ENCODE measurements around the gene SCGB1D1. TPM values are rescaled to one million over a fixed set of nuclear protein-coding genes. Genes with fewer than 3 reads are reported as not detected.
"Not testable (repeated sequence)": the region's sequence is repeated elsewhere in the genome, so short reads cannot be mapped to it uniquely, and the experiment has no call there.

SCGB1D1 gene
- total RNA-seq, 5 donors from 2014 or later (not counting 1 experiment from before 2014, with no cell fraction given) = not detected

DNA sequence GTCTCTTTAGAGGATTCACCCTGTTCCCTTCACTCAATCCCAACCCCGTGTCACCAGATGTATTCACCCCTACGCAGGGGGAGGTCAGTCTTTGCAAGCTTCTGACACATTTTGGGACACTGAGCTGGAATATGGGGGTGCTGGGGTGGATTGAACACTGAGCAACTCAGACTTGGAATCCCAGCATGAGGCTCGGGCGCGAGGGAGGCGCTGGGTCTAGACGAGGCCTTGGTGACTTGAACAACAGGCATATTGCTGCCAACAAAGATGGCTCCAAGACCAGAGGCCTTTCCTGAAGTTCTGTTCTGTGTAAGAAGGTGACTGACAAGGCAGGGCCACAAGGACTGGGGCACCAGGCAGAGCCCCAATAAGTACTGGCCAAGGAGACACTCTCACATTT lies 15.4 kb downstream of the SCGB1D1 start:
- Mint-ChIP-seq H3K27ac (no peak overlapping the region), H3K4me1 (no peaks in the 10 kb centered on the region), H3K9me3 (no peaks in the 10 kb centered on the region), H3K4me3 (no peak overlapping the region), H3K36me3 (no peaks in the 10 kb centered on the region), H3K27me3 (peaks cover 20 to 35% of the 10 kb centered on the region in 2 donors)
- ATAC-seq (replicated peaks in 1 of 4) (no peak), DNase-seq (no peak)
- CTCF ChIA-PET = no interaction called here
- WGBS (ENCODE audit: insufficient coverage) = 100% methylated on average over 5 of the region's 7 CpGs
- H3K36me3 ChIP-seq (ENCODE audit: control insufficient read depth in 2 of 2, extremely low read depth in 1 of 2, insufficient read depth in 1 of 2, low read length in 1 of 2) = no peaks in the 10 kb centered on the region
- no peaks in the 10 kb centered on the region for H3K4me1 ChIP-seq (ENCODE audit: control insufficient read depth in 1 of 2, extremely low read depth in 1 of 2, insufficient read depth in 2 of 2, low read length in 2 of 2)
- H3K4me3 ChIP-seq (ENCODE audit: control insufficient read depth in 1 of 2, extremely low read depth in 1 of 2, low read length in 1 of 2) = no peak overlapping the region
- H3K27me3 ChIP-seq (replicated peaks in 1 of 2; ENCODE audit: control insufficient read depth in 2 of 2, extremely low read depth in 1 of 2, insufficient read depth in 2 of 2, low read length in 1 of 2) = peaks cover 0 to 37% of the 10 kb centered on the region in 2 experiments
- no peaks in the 10 kb centered on the region for H3K9me3 ChIP-seq
- POLR2A ChIA-PET = no interaction called here
- no peak overlapping the region for H3K27ac ChIP-seq (ENCODE audit: low read length)

GRCh38 chr11:62206276-62207066 lies 16.5 kb downstream of the SCGB1D1 start:
- H3K4me3 ChIP-seq (ENCODE audit: control insufficient read depth in 1 of 2, extremely low read depth in 1 of 2, low read length in 1 of 2); H3K9me3 Mint-ChIP-seq; POLR2A ChIA-PET; H3K4me3 Mint-ChIP-seq; H3K4me1 Mint-ChIP-seq; H3K9me3 ChIP-seq; H3K36me3 Mint-ChIP-seq; H3K27ac ChIP-seq (ENCODE audit: low read length); DNase-seq; H3K36me3 ChIP-seq (ENCODE audit: control insufficient read depth in 2 of 2, extremely low read depth in 1 of 2, insufficient read depth in 1 of 2, low read length in 1 of 2); H3K4me1 ChIP-seq (ENCODE audit: control insufficient read depth in 1 of 2, extremely low read depth in 1 of 2, insufficient read depth in 2 of 2, low read length in 2 of 2); H3K27ac Mint-ChIP-seq; ATAC-seq (replicated peaks in 1 of 4): not testable (repeated sequence)
- CTCF ChIA-PET = interaction anchor here in 1 of 2 donors (0.5 to 0.6 kb wide), 2 partner anchors 82 to 409 kb away, joined by 3 read pairs; no protein-coding TSS in a partner anchor
- peaks cover 14 to 30% of the 10 kb centered on the region in 2 donors for H3K27me3 Mint-ChIP-seq
- peaks cover 0 to 34% of the 10 kb centered on the region in 2 experiments for H3K27me3 ChIP-seq (replicated peaks in 1 of 2; ENCODE audit: control insufficient read depth in 2 of 2, extremely low read depth in 1 of 2, insufficient read depth in 2 of 2, low read length in 1 of 2)
- 88% methylated on average over 4 of the region's 12 CpGs for whole genome bisulfite sequencing (ENCODE audit: insufficient coverage)

DNA sequence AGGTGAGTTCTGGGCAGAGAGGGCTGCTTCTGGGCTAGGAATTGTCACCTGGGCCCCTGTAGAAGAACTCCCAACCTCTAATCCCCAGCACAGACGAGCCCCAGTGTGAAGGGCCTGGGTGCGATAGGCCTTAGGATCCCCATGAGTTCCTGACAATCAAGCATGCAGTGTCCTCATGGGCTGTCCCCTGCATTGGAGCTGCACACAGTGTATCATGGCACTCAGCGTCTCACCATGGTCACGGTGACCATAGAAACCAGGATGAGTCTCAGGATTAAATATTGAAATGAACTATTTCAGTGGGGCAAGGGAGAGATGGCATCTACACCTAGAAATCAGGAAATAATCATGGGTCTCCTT lies 18.7 kb downstream of the SCGB1D1 start:
- 57% methylated on average over 2 of the region's 4 CpGs for WGBS (ENCODE audit: insufficient coverage)
- H3K27me3 Mint-ChIP-seq = peaks cover 14 to 20% of the 10 kb centered on the region in 2 donors
- no peaks in the 10 kb centered on the region for H3K9me3 Mint-ChIP-seq
- ChIA-PET CTCF (interaction anchor here in 1 of 2 donors (0.6 kb wide), 1 partner anchor 47 kb away, joined by 3 read pairs; no protein-coding TSS in a partner anchor), POLR2A (interaction anchor here in 1 of 2 donors (0.6 kb wide), 1 partner anchor 21 kb away, joined by 3 read pairs; no protein-coding TSS in a partner anchor)
- Histone ChIP-seq H3K36me3 (ENCODE audit: control insufficient read depth in 2 of 2, extremely low read depth in 1 of 2, insufficient read depth in 1 of 2, low read length in 1 of 2) (no peaks in the 10 kb centered on the region), H3K27ac (ENCODE audit: low read length) (no peak overlapping the region), H3K4me1 (ENCODE audit: control insufficient read depth in 1 of 2, extremely low read depth in 1 of 2, insufficient read depth in 2 of 2, low read length in 2 of 2) (no peaks in the 10 kb centered on the region), H3K27me3 (replicated peaks in 1 of 2; ENCODE audit: control insufficient read depth in 2 of 2, extremely low read depth in 1 of 2, insufficient read depth in 2 of 2, low read length in 1 of 2) (peaks cover 0 to 28% of the 10 kb centered on the region in 2 experiments), H3K9me3 (no peaks in the 10 kb centered on the region), H3K4me3 (ENCODE audit: control insufficient read depth in 1 of 2, extremely low read depth in 1 of 2, low read length in 1 of 2) (no peak overlapping the region)
- no peak overlapping the region for H3K27ac Mint-ChIP-seq
- no peak overlapping the region for H3K4me3 Mint-ChIP-seq
- H3K4me1 Mint-ChIP-seq = no peaks in the 10 kb centered on the region
- DNase-seq (no peak), ATAC-seq (replicated peaks in 1 of 4) (no peak)
- H3K36me3 Mint-ChIP-seq = no peaks in the 10 kb centered on the region

DNA sequence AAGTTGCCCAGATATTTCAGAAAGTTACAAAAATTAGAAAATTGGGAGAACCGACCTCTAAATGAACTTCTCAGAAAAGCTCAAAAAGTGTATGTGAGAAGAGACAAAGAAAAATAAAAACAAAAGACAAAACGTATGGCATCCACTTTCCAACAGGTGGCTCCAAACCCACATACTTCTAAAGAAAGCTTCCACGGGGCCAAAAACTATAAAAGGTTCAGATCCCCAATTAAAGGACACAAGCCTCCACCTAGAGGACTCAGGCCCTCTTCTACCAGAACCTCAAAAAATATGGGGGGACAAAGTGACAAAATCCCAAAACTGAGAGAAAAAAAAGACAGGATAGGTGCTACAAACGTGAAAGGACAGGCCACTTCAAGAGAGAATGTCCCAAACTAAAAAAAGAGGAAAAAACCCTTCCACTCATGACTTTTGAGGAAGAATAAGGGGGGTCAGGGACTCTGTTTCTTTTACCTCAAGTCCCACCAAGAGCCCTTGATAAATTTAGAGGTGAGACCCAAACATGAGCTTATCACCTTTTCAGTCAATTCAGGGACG lies 27.3 kb downstream of the SCGB1D1 start:
- DNase-seq = peak in 1 of 35 experiments; percentile 8
- 0% methylated on average over 2 of the region's 5 CpGs for WGBS (ENCODE audit: insufficient coverage)

DNA sequence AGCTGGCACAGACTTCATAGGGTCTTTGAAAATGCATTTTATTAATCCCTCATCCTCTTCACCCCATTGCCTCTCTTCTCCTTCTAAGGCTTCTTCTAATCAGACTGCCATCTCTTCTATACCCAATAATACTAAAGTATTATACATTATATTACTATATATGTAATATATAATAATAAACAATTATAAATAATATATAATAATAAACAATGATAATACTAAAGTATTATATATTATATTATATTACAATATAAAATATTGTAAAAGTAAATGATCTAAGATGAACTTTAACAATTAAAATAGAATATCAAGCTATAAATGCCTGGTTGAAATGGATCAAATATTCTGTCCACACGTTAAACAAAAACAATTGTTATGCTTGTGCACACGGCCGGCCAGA lies 31.5 kb downstream of the SCGB1D1 start:
- H3K4me3 Mint-ChIP-seq = no peak overlapping the region
- no peak for ATAC-seq (replicated peaks in 1 of 4)
- H3K4me1 ChIP-seq (ENCODE audit: control insufficient read depth in 1 of 2, extremely low read depth in 1 of 2, insufficient read depth in 2 of 2, low read length in 2 of 2) = no peaks in the 10 kb centered on the region
- peaks cover 0 to 2% of the 10 kb centered on the region in 2 experiments for H3K27me3 ChIP-seq (replicated peaks in 1 of 2; ENCODE audit: control insufficient read depth in 2 of 2, extremely low read depth in 1 of 2, insufficient read depth in 2 of 2, low read length in 1 of 2)
- DNase-seq = no peak
- no peaks in the 10 kb centered on the region for H3K36me3 ChIP-seq (ENCODE audit: control insufficient read depth in 2 of 2, extremely low read depth in 1 of 2, insufficient read depth in 1 of 2, low read length in 1 of 2)
- H3K9me3 Mint-ChIP-seq = peaks cover 23 to 35% (median 31%) of the 10 kb centered on the region in 3 donors
- ChIA-PET POLR2A (no interaction called here), CTCF (no interaction called here)
- H3K27me3 Mint-ChIP-seq = peaks cover 8 to 15% of the 10 kb centered on the region in 2 donors
- H3K36me3 Mint-ChIP-seq = no peaks in the 10 kb centered on the region
- H3K27ac ChIP-seq (ENCODE audit: low read length) = no peak overlapping the region
- H3K27ac Mint-ChIP-seq = no peak overlapping the region
- peaks cover 15% of the 10 kb centered on the region for H3K9me3 ChIP-seq
- H3K4me3 ChIP-seq (ENCODE audit: control insufficient read depth in 1 of 2, extremely low read depth in 1 of 2, low read length in 1 of 2) = no peak overlapping the region
- WGBS (ENCODE audit: insufficient coverage) = 100% methylated on average over 1 of the region's 3 CpGs
- H3K4me1 Mint-ChIP-seq = no peaks in the 10 kb centered on the region

More for the DNA sequence above, 27.3 kb downstream of the SCGB1D1 start:
- H3K27me3 Mint-ChIP-seq = peaks cover 16 to 23% of the 10 kb centered on the region in 2 donors
- H3K4me3 ChIP-seq (ENCODE audit: control insufficient read depth in 1 of 2, extremely low read depth in 1 of 2, low read length in 1 of 2) = no peak overlapping the region
- H3K9me3 Mint-ChIP-seq = peaks cover 8 to 11% (median 8%) of the 10 kb centered on the region in 3 donors
- no peaks in the 10 kb centered on the region for H3K4me1 ChIP-seq (ENCODE audit: control insufficient read depth in 1 of 2, extremely low read depth in 1 of 2, insufficient read depth in 2 of 2, low read length in 2 of 2)
- CTCF ChIA-PET = interaction anchor here (0.5 to 1.4 kb wide), 2 partner anchors 46 to 161 kb away, joined by 3 to 5 read pairs; no protein-coding TSS in a partner anchor
- H3K4me3 Mint-ChIP-seq = no peak overlapping the region
- H3K27me3 ChIP-seq (replicated peaks in 1 of 2; ENCODE audit: control insufficient read depth in 2 of 2, extremely low read depth in 1 of 2, insufficient read depth in 2 of 2, low read length in 1 of 2) = peaks cover 0 to 2% of the 10 kb centered on the region in 2 experiments
- no peak overlapping the region for H3K27ac Mint-ChIP-seq
- no peak overlapping the region for H3K27ac ChIP-seq (ENCODE audit: low read length)
- no peaks in the 10 kb centered on the region for H3K36me3 Mint-ChIP-seq
- H3K9me3 ChIP-seq = peaks cover 3% of the 10 kb centered on the region
- H3K4me1 Mint-ChIP-seq = no peaks in the 10 kb centered on the region
- no peaks in the 10 kb centered on the region for H3K36me3 ChIP-seq (ENCODE audit: control insufficient read depth in 2 of 2, extremely low read depth in 1 of 2, insufficient read depth in 1 of 2, low read length in 1 of 2)
- POLR2A ChIA-PET = no interaction called here
- no peak for ATAC-seq (replicated peaks in 1 of 4)

DNA sequence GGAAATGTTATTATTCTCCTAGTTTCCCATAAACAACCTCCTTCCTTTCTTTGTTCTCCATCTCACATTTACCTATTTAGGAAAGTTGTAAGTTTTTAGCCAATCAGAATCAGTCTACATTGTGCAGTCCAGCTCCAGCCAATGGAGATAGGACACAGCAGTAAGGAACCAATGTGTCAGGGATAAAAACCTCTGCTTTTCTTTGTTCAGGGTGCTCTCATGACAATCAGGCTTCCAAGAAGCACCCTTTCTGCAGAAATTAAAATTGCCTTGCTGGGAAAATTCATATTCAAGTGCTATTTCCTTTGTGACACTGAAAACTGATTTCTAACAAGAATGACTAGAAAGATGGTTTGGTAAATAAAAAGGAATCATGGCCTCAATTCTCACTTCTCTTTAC lies 33.1 kb downstream of the SCGB1D1 start:
- POLR2A ChIA-PET = no interaction called here
- Histone ChIP-seq H3K36me3 (ENCODE audit: control insufficient read depth in 2 of 2, extremely low read depth in 1 of 2, insufficient read depth in 1 of 2, low read length in 1 of 2) (no peaks in the 10 kb centered on the region), H3K4me3 (ENCODE audit: control insufficient read depth in 1 of 2, extremely low read depth in 1 of 2, low read length in 1 of 2) (no peak overlapping the region), H3K27me3 (replicated peaks in 1 of 2; ENCODE audit: control insufficient read depth in 2 of 2, extremely low read depth in 1 of 2, insufficient read depth in 2 of 2, low read length in 1 of 2) (peaks cover 0 to 5% of the 10 kb centered on the region in 2 experiments), H3K27ac (ENCODE audit: low read length) (no peak overlapping the region), H3K4me1 (ENCODE audit: control insufficient read depth in 1 of 2, extremely low read depth in 1 of 2, insufficient read depth in 2 of 2, low read length in 2 of 2) (no peaks in the 10 kb centered on the region), H3K9me3 (peaks cover 15% of the 10 kb centered on the region)
- Mint-ChIP-seq H3K4me1 (no peaks in the 10 kb centered on the region), H3K27me3 (peaks cover 0 to 4% of the 10 kb centered on the region in 2 donors), H3K9me3 (peaks cover 23 to 35% (median 31%) of the 10 kb centered on the region in 3 donors), H3K36me3 (no peaks in the 10 kb centered on the region), H3K27ac (no peak overlapping the region), H3K4me3 (no peak overlapping the region)
- CTCF ChIA-PET = no interaction called here
- DNase-seq (no peak), ATAC-seq (replicated peaks in 1 of 4) (no peak)

Data from T-cell (primary cell).